ENCODE measurements around the gene ANKRD29. TPM values are rescaled to one million over a fixed set of nuclear protein-coding genes. Genes with fewer than 3 reads are reported as not detected.
A peak's percentile ranks its signal among the peaks of the same experiment; 100 is the strongest.

ANKRD29 gene
- total RNA-seq, 1 donor from 2014 or later, result 56.5 TPM

DNA sequence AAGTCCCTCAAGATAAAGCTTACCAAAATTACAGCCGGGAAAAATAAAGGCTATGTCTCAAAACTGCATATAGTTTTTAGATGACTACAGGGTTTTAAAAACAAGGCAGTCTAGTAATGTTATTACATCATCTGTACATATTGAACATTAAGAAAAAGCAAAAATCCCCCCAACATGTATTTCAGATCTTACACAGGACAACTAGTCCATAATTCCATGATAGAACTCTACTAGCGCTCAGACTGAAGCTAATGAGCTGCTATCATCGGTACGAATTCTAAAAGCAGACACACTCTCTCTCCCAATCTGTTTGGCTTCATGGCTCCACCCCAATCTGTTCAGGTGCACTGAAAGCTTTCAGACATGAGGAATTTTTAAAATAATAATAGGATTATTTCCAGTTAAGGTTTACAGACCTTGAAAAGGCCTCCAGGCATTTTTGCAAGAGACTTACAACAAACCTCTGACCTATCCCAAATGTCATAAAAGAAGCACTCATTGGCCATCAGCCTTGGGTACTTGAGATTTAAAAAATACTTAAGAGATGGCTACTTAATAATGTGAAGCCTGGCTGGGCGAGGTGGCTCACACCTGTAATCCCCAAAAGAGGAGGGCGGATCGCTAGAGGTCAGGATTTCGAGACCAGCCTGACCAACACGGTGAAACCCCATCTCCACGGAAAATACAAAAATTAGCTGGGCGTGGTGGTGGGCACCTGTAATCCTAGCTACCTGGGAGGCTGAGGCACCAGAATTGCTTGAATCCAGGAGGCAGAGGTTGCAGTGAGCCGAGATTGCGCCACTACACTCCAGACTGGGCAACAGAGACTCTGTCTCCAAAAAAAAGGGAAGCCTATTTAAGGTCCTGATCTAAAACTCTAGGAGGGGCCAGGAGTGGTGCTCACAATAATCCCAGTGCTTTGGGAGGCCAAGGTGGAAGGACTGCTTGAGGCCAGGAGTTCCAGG lies 78.4 kb downstream of the ANKRD29 start:
- peaks cover 66% of the 10 kb centered on the region for H3K4me1 ChIP-seq
- peak; percentile 58 for DNase-seq

DNA sequence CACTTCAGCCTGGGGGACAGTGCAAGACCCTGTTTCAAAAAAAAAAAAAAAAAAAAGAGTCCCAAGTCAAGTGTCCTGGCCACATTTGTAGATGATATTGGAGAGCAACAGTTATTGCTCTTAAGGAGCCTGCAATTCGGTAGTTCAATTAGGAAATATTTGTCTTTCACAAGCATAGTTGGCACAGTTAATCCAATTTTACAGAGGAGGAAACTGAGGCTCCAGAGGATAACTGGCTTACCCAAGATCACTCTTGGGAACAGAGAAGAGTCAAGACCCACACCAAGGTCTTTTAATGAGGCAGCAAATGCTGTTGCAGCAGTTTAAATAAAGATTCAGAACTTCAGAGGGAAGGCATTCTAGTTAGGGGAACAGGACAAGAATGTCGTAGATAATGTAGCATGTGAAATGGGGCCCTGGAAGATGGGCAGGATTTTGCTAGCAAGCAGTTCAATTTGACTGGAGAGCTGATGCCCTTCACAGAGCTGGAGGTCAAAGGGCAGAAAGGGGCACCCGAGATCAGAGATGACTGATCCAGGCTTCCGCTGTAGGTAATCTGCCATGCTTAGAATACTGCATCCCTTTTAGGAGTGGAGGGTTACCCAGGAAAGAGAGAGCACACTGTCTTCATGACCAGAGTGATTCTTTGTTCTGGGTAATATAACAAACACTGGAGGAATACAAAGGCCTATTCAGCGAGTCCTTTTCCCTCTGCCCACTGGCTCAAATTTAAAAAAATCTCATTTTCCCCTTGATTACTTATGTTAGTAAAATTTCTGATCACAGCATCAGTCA lies 79.4 kb downstream of the ANKRD29 start:
- Histone ChIP-seq H3K4me1 (peaks cover 77% of the 10 kb centered on the region), H3K4me3 (peak overlapping the region; percentile 89), H3K36me3 (no peaks in the 10 kb centered on the region), H3K27ac (no peak overlapping the region), H3K27me3 (ENCODE audit: low read depth) (no peaks in the 10 kb centered on the region), H3K9me3 (no peaks in the 10 kb centered on the region)
- no peak for ATAC-seq
- TF ChIP-seq, protein P1, sequence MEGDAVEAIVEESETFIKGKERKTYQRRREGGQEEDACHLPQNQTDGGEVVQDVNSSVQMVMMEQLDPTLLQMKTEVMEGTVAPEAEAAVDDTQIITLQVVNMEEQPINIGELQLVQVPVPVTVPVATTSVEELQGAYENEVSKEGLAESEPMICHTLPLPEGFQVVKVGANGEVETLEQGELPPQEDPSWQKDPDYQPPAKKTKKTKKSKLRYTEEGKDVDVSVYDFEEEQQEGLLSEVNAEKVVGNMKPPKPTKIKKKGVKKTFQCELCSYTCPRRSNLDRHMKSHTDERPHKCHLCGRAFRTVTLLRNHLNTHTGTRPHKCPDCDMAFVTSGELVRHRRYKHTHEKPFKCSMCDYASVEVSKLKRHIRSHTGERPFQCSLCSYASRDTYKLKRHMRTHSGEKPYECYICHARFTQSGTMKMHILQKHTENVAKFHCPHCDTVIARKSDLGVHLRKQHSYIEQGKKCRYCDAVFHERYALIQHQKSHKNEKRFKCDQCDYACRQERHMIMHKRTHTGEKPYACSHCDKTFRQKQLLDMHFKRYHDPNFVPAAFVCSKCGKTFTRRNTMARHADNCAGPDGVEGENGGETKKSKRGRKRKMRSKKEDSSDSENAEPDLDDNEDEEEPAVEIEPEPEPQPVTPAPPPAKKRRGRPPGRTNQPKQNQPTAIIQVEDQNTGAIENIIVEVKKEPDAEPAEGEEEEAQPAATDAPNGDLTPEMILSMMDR (IDR thresholded peaks at IDR 0.05), result no peak
- intact Hi-C loops (cut with DNase I), result loop anchor here (10.0 kb wide), 1 partner anchor 68 kb away; no protein-coding TSS in a partner anchor
- no peak for DNase-seq

More for the DNA sequence above, 78.4 kb downstream of the ANKRD29 start:
- intact Hi-C loops (cut with DNase I), result loop anchor here (10.0 kb wide), 1 partner anchor 70 kb away; no protein-coding TSS in a partner anchor
- TF ChIP-seq, protein P1 (IDR thresholded peaks at IDR 0.05), result no peak
- Histone ChIP-seq H3K36me3 (no peaks in the 10 kb centered on the region), H3K27ac (peak overlapping the region; percentile 98), H3K9me3 (no peaks in the 10 kb centered on the region), H3K4me3 (peak overlapping the region; percentile 89), H3K27me3 (ENCODE audit: low read depth) (no peaks in the 10 kb centered on the region)
- no peak for ATAC-seq

DNA sequence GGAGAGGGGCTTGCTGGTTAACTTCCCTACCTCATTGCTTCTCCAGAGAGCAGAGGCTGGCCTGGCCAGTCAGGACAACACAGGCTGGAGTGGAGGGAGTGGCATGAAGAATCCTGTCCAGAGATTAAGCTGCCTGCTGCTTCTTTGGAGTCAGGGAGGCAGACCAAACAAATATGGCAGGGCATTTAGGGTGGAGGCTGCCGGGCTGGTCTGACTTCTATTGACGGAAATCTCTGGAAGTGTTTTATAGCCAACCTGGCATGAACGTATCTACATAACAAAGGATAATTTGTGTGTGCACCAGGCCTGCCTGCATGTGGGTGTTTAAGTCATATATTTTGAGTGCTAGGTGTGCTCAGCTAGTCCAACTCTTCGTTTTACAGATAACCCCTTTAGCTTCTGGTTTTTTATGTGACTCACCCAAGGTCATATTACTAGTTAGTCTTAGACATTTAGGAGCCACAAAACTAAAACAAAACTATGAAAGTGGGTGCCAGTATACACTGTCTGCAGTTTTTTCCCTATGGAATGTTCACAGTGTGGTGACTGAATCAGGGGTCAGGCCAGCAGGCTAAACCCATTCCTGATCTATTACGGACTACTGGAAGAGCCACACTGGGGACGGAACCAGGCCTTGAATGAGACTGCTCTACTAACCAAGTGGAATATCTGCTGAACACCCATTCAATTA lies 81.9 kb downstream of the ANKRD29 start:
- H3K27me3 ChIP-seq (ENCODE audit: low read depth), result no peaks in the 10 kb centered on the region
- TF ChIP-seq, protein P1 (IDR thresholded peaks at IDR 0.05), result no peak
- H3K9me3 ChIP-seq, result no peaks in the 10 kb centered on the region
- H3K4me3 ChIP-seq, result no peak overlapping the region
- peaks cover 7% of the 10 kb centered on the region for H3K36me3 ChIP-seq
- peaks cover 72% of the 10 kb centered on the region for H3K4me1 ChIP-seq
- intact Hi-C loops (cut with DNase I), result loop anchor here (10.0 kb wide), 1 partner anchor 66 kb away; no protein-coding TSS in a partner anchor
- H3K27ac ChIP-seq, result no peak overlapping the region
- no peak for DNase-seq
- ATAC-seq, result no peak

- DNase-seq (no peak), ATAC-seq (peak; percentile 73 to 79)
- Histone ChIP-seq H3K9me3 (no peaks in the 10 kb centered on the region), H3K36me3 (peaks cover 14% of the 10 kb centered on the region), H3K27ac (peak overlapping the region; percentile 41), H3K27me3 (ENCODE audit: low read depth) (no peaks in the 10 kb centered on the region), H3K4me3 (no peak overlapping the region), H3K4me1 (peaks cover 72% of the 10 kb centered on the region)
- intact Hi-C loops (cut with DNase I), result no loop called here
- TF ChIP-seq, protein P1 (IDR thresholded peaks at IDR 0.05), result no peak
Measured at GRCh38 chr18:23578891-23579653, 83.6 kb downstream of the ANKRD29 start.
